HepG2 (cell line): ENCODE data around the gene HSDL2. TPM values are rescaled to one million over a fixed set of nuclear protein-coding genes. Genes with fewer than 3 reads are reported as not detected.

Source experiments
- AFF4 ChIP-seq: sonication (generic); formaldehyde crosslinking; IDR thresholded peaks from 2 replicates; pipeline ENCODE4 v1.4.0; 2020; ENCODE audit warnings: missing genetic modification reagents
- ESRRA ChIP-seq: sonication (generic); formaldehyde crosslinking; IDR thresholded peaks from 2 replicates; pipeline ENCODE4 v1.5.1; 2020; ENCODE audit warnings: mild to moderate bottlenecking, low read depth, missing genetic modification reagents
- HMGXB4 ChIP-seq, 2 experiments: sonication (generic) in 1 of 2; formaldehyde crosslinking in 1 of 2; IDR thresholded peaks; 2 replicates each; pipeline versions ENCODE4 v1.4.0 to v1.6.1; 2018 to 2020; ENCODE audit warnings: missing genetic modification reagents in 2 of 2, borderline replicate concordance in 1 of 2, low read depth in 1 of 2, mild to moderate bottlenecking in 1 of 2, missing biosample characterization in 1 of 2
- ISX ChIP-seq: sonication (generic); formaldehyde crosslinking; conservative IDR thresholded peaks from 2 replicates; pipeline ENCODE4 v1.5.0; 2020; ENCODE audit warnings: missing genetic modification reagents
- KLF11 ChIP-seq: IDR thresholded peaks from 2 replicates; pipeline ENCODE4 v1.6.1; 2016; ENCODE audit warnings: missing compliant biosample characterization
- NCOA1 ChIP-seq: sonication (generic); formaldehyde crosslinking; IDR thresholded peaks from 2 replicates; pipeline ENCODE4 v1.9.0; 2021; ENCODE audit warnings: missing genetic modification reagents
- NKX3-1 ChIP-seq: sonication (generic); formaldehyde crosslinking; IDR thresholded peaks from 2 replicates; pipeline ENCODE4 v1.5.0; 2020; ENCODE audit warnings: missing genetic modification reagents
- REST ChIP-seq, 2 experiments: IDR thresholded peaks; 2 replicates each; pipeline ENCODE4 v1.6.1; 2011 to 2012; ENCODE audit warnings: low read length in 2 of 2, borderline replicate concordance in 1 of 2, low read depth in 1 of 2, mild to moderate bottlenecking in 1 of 2, moderate library complexity in 1 of 2
- SKI ChIP-seq: fragments of 450-650 bp; IDR thresholded peaks from one replicate; pipeline ENCODE4 v1.6.1; 2018; ENCODE audit warnings: mild to moderate bottlenecking; ENCODE audit not compliant: partially characterized antibody
- SNAPC5 ChIP-seq: sonication (generic); formaldehyde crosslinking; IDR thresholded peaks from 2 replicates; pipeline ENCODE4 v1.8.1; 2023; ENCODE audit warnings: mild to moderate bottlenecking, missing genetic modification reagents, borderline replicate concordance
- ZNF136 ChIP-seq: sonication (generic); formaldehyde crosslinking; IDR thresholded peaks from 2 replicates; pipeline ENCODE4 v1.8.1; 2022; ENCODE audit warnings: low read depth, mild to moderate bottlenecking, moderate library complexity, missing genetic modification reagents
- ZNF207 ChIP-seq: fragments of 450-650 bp; IDR thresholded peaks from 2 replicates; pipeline ENCODE4 v1.6.1; 2016; ENCODE audit warnings: antibody characterized with exemption, borderline replicate concordance
- ZNF710 ChIP-seq: sonication (generic); formaldehyde crosslinking; IDR thresholded peaks from 2 replicates; pipeline ENCODE4 v1.5.0; 2020; ENCODE audit warnings: mild to moderate bottlenecking, missing genetic modification reagents, borderline replicate concordance
- ZNF792 ChIP-seq: IDR thresholded peaks from 2 replicates; pipeline ENCODE4 v1.6.1; 2016
- polyA plus RNA-seq, 8 experiments: library from polyadenylated mRNA; depleted of rRNA in 3 of 8; stranded (reverse) in 7 of 8; unstranded in 1 of 8; fragments of >200 nt; fragmentation: Illumina TruSeq in 4 of 8; extraction: Trizol in 4 of 8; gene quantifications; 2 replicates each; pipeline versions ENCODE4 v1.2.1 to v1.2.3, GENCODE V29; 2011 to 2016; ENCODE audit warnings: low read depth in 4 of 8, missing spikeins in 1 of 8, mixed read lengths in 1 of 8; ENCODE audit not compliant: insufficient read depth in 1 of 8
- total RNA-seq, 5 experiments: library from RNA; depleted of rRNA; stranded (reverse); fragments of >200 nt; fragmentation: Illumina TruSeq; extraction: Trizol; gene quantifications; 2 replicates each; pipeline ENCODE4 v1.2.3, GENCODE V29; 2016; ENCODE audit warnings: low read depth in 1 of 5

HSDL2 gene
- total and polyA plus RNA-seq, 2 of the 13 experiments (the other 11 are each of a cell fraction or from before 2014, with no cell fraction given), result 55.3 to 80.2 TPM

GRCh38 chr9:112486221-112487007 is 106.5 kb downstream of the HSDL2 start, which contains the start of gene KIAA1958 (continued):
- TF ChIP-seq HMGXB4 (CRISPR knock-in tag; IDR thresholded peaks at IDR 0.05; ENCODE audit: borderline replicate concordance in 1 of 2, low read depth in 1 of 2), result peak; percentile 73 to 83; a peak in 3 of 4 replicates
- peak; percentile 44; the same call in 1 of the 2 replicates for TF ChIP-seq ESRRA
- 0 out of 2 replicates have a peak, but pooled peaks have one; percentile 32 for TF ChIP-seq NCOA1 (CRISPR knock-in tag)
- no peak for TF ChIP-seq NKX3-1
- TF ChIP-seq AFF4 (CRISPR knock-in tag), result no peak
- TF ChIP-seq SKI, result no peak
- TF ChIP-seq SNAPC5 (CRISPR knock-in tag), result no peak
- 0 out of 2 replicates have a peak, but pooled peaks have one; percentile 45 for TF ChIP-seq ZNF136 (CRISPR knock-in tag)
- peak; percentile 81 for TF ChIP-seq KLF11 (CRISPR knock-in tag)
- 0 out of 4 replicates have a peak, but pooled peaks of 1 of the 2 experiments have one; percentile 29 for TF ChIP-seq REST (IDR thresholded peaks at IDR 0.05; ENCODE audit: borderline replicate concordance in 1 of 2, low read depth in 1 of 2, low read length in 2 of 2)
- TF ChIP-seq ZNF792, result peak; percentile 88
- TF ChIP-seq ZNF710 (CRISPR knock-in tag), result peak; percentile 69; the same call in 1 of the 2 replicates
- no peak for TF ChIP-seq ZNF207
- TF ChIP-seq ISX, result no peak
